Effector memory CD8-positive, alpha-beta T cell (primary cell): ENCODE data around the gene UBXN10.

Experiments used
- ATAC-seq: fragments of 150-1000 bp; cut with Tn5 transposase; replicated peaks from 2 replicates; pipeline ENCODE4 v1.10.0; 2021; ENCODE audit warnings: mild to moderate bottlenecking, moderate library complexity
- DNase-seq, 3 experiments: peaks; one replicate each; pipeline ENCODE4 v3.0.0; 2021
- H3K27ac Mint-ChIP-seq, 2 donors: one replicate each; pipeline ENCODE4 v1.8.0; 2022; ENCODE audit warnings: mild to moderate bottlenecking in 2 of 2, mixed read lengths in 2 of 2, moderate library complexity in 2 of 2
- H3K27me3 Mint-ChIP-seq, 2 donors: one replicate each; pipeline ENCODE4 v1.8.0; 2022; ENCODE audit warnings: mixed read lengths in 2 of 2
- H3K36me3 Mint-ChIP-seq: one replicate; pipeline ENCODE4 v1.8.0; 2022; ENCODE audit warnings: mild to moderate bottlenecking, moderate library complexity, mixed read lengths; ENCODE audit not compliant: insufficient read depth
- H3K4me1 Mint-ChIP-seq, 2 donors: one replicate each; pipeline ENCODE4 v1.8.0; 2022; ENCODE audit warnings: low read depth in 2 of 2, mixed read lengths in 2 of 2
- H3K4me3 Mint-ChIP-seq, 2 donors: one replicate each; pipeline ENCODE4 v1.8.0; 2022; ENCODE audit warnings: mild to moderate bottlenecking in 2 of 2, mixed read lengths in 2 of 2, moderate library complexity in 2 of 2
- H3K9me3 Mint-ChIP-seq, 2 donors: one replicate each; pipeline ENCODE4 v1.8.0; 2022; ENCODE audit warnings: mixed read lengths in 2 of 2

The UBXN10 gene

GRCh38 chr1:20160034-20160433 lies 25.9 kb upstream of the UBXN10 start:
- ATAC-seq: no peak
- Mint-ChIP-seq H3K27me3 (peaks cover 7 to 11% of the 10 kb centered on the region in 2 donors), H3K27ac (no peak overlapping the region), H3K4me1 (peaks cover 0 to 2% of the 10 kb centered on the region in 2 donors), H3K36me3 (no peaks in the 10 kb centered on the region), H3K4me3 (no peak overlapping the region), H3K9me3 (peaks cover 4 to 14% of the 10 kb centered on the region in 2 donors)
- no peak for DNase-seq

- DNase-seq (no peak), ATAC-seq (no peak)
- Mint-ChIP-seq H3K27ac (no peak overlapping the region), H3K27me3 (peaks cover 12 to 28% of the 10 kb centered on the region in 2 donors), H3K4me1 (no peaks in the 10 kb centered on the region), H3K4me3 (no peak overlapping the region), H3K9me3 (peaks cover 9 to 18% of the 10 kb centered on the region in 2 donors), H3K36me3 (no peaks in the 10 kb centered on the region)
These were observed 21.1 kb upstream of the UBXN10 start for GRCh38 chr1:20164694-20165202.

- no peak for ATAC-seq
- Mint-ChIP-seq H3K27me3 (peaks cover 12 to 28% of the 10 kb centered on the region in 2 donors), H3K4me1 (no peaks in the 10 kb centered on the region), H3K36me3 (no peaks in the 10 kb centered on the region), H3K27ac (no peak overlapping the region), H3K9me3 (peaks cover 7 to 18% of the 10 kb centered on the region in 2 donors), H3K4me3 (no peak overlapping the region)
- DNase-seq: no peak
These were observed 20.4 kb upstream of the UBXN10 start for GRCh38 chr1:20165522-20165951.

- no peak for DNase-seq
- H3K4me3 Mint-ChIP-seq: no peak overlapping the region
- peaks cover 12 to 28% of the 10 kb centered on the region in 2 donors for H3K27me3 Mint-ChIP-seq
- H3K27ac Mint-ChIP-seq: no peak overlapping the region
- peaks cover 7 to 18% of the 10 kb centered on the region in 2 donors for H3K9me3 Mint-ChIP-seq
- ATAC-seq: no peak
- no peaks in the 10 kb centered on the region for H3K36me3 Mint-ChIP-seq
- H3K4me1 Mint-ChIP-seq: no peaks in the 10 kb centered on the region
These were observed 19.8 kb upstream of the UBXN10 start for GRCh38 chr1:20166051-20166450.

GRCh38 chr1:20167126-20167525 lies 18.8 kb upstream of the UBXN10 start:
- Mint-ChIP-seq H3K4me1 (peaks cover 0 to 5% of the 10 kb centered on the region in 2 donors), H3K27ac (no peak overlapping the region), H3K4me3 (no peak overlapping the region), H3K36me3 (no peaks in the 10 kb centered on the region), H3K27me3 (peaks cover 12 to 28% of the 10 kb centered on the region in 2 donors), H3K9me3 (peaks cover 7 to 15% of the 10 kb centered on the region in 2 donors)
- ATAC-seq: no peak
- no peak for DNase-seq

GRCh38 chr1:20168564-20169491 lies 17.1 kb upstream of the UBXN10 start:
- H3K9me3 Mint-ChIP-seq: peaks cover 7 to 8% of the 10 kb centered on the region in 2 donors
- no peaks in the 10 kb centered on the region for H3K36me3 Mint-ChIP-seq
- no peak overlapping the region for H3K4me3 Mint-ChIP-seq
- peak overlapping the region in 1 of 2 donors; percentile 69 for H3K27ac Mint-ChIP-seq
- DNase-seq (no peak), ATAC-seq (no peak)
- H3K4me1 Mint-ChIP-seq: peaks cover 0 to 10% of the 10 kb centered on the region in 2 donors
- H3K27me3 Mint-ChIP-seq: peaks cover 12 to 22% of the 10 kb centered on the region in 2 donors

GRCh38 chr1:20169932-20170331 lies 16.0 kb upstream of the UBXN10 start:
- ATAC-seq (no peak), DNase-seq (no peak)
- Mint-ChIP-seq H3K27ac (peak overlapping the region in 1 of 2 donors; percentile 69), H3K4me1 (peaks cover 0 to 10% of the 10 kb centered on the region in 2 donors), H3K36me3 (no peaks in the 10 kb centered on the region), H3K9me3 (peaks cover 5% of the 10 kb centered on the region in 2 donors), H3K4me3 (no peak overlapping the region), H3K27me3 (peaks cover 6 to 18% of the 10 kb centered on the region in 2 donors)

GRCh38 chr1:20172033-20172590 lies 13.8 kb upstream of the UBXN10 start:
- peaks cover 0 to 6% of the 10 kb centered on the region in 2 donors for H3K27me3 Mint-ChIP-seq

GRCh38 chr1:20174937-20175666 lies 10.8 kb upstream of the UBXN10 start:
- Mint-ChIP-seq H3K4me1 (peaks cover 0 to 10% of the 10 kb centered on the region in 2 donors), H3K27me3 (no peaks in the 10 kb centered on the region), H3K27ac (no peak overlapping the region), H3K4me3 (no peak overlapping the region), H3K9me3 (peaks cover 2 to 10% of the 10 kb centered on the region in 2 donors), H3K36me3 (peaks cover 3% of the 10 kb centered on the region)
- no peak for DNase-seq
- ATAC-seq: no peak

More at GRCh38 chr1:20172033-20172590, 13.8 kb upstream of the UBXN10 start:
- peaks cover 0 to 10% of the 10 kb centered on the region in 2 donors for H3K4me1 Mint-ChIP-seq
- H3K4me3 Mint-ChIP-seq: no peak overlapping the region
- DNase-seq (no peak), ATAC-seq (no peak)
- no peaks in the 10 kb centered on the region for H3K36me3 Mint-ChIP-seq
- peak overlapping the region in 1 of 2 donors; percentile 62 for H3K27ac Mint-ChIP-seq
- no peaks in the 10 kb centered on the region for H3K9me3 Mint-ChIP-seq

GRCh38 chr1:20178634-20179370 lies 7.1 kb upstream of the UBXN10 start:
- ATAC-seq (no peak), DNase-seq (no peak)
- H3K27ac Mint-ChIP-seq: peak overlapping the region in 1 of 2 donors; percentile 17
- H3K9me3 Mint-ChIP-seq: peaks cover 2 to 12% of the 10 kb centered on the region in 2 donors
- H3K36me3 Mint-ChIP-seq: peaks cover 3% of the 10 kb centered on the region
- H3K4me1 Mint-ChIP-seq: no peaks in the 10 kb centered on the region
- no peaks in the 10 kb centered on the region for H3K27me3 Mint-ChIP-seq
- no peak overlapping the region for H3K4me3 Mint-ChIP-seq

- Mint-ChIP-seq H3K4me3 (no peak overlapping the region), H3K27ac (peak overlapping the region in 1 of 2 donors; percentile 17), H3K36me3 (peaks cover 3% of the 10 kb centered on the region), H3K27me3 (no peaks in the 10 kb centered on the region), H3K4me1 (peaks cover 2 to 3% of the 10 kb centered on the region in 2 donors), H3K9me3 (peaks cover 2 to 12% of the 10 kb centered on the region in 2 donors)
- DNase-seq (no peak), ATAC-seq (no peak)
These were observed 6.3 kb upstream of the UBXN10 start for GRCh38 chr1:20179371-20180128.
